ENCODE results near the gene GIGYF2. TPM values are rescaled to one million over a fixed set of nuclear protein-coding genes. Genes with fewer than 3 reads are reported as not detected.
A peak's percentile ranks its signal among the peaks of the same experiment; 100 is the strongest.

GIGYF2 gene
- total and polyA plus RNA-seq, 2 of the 13 experiments (the other 11 are each of a cell fraction or from before 2014, with no cell fraction given), result 44.9 to 73.5 TPM

DNA sequence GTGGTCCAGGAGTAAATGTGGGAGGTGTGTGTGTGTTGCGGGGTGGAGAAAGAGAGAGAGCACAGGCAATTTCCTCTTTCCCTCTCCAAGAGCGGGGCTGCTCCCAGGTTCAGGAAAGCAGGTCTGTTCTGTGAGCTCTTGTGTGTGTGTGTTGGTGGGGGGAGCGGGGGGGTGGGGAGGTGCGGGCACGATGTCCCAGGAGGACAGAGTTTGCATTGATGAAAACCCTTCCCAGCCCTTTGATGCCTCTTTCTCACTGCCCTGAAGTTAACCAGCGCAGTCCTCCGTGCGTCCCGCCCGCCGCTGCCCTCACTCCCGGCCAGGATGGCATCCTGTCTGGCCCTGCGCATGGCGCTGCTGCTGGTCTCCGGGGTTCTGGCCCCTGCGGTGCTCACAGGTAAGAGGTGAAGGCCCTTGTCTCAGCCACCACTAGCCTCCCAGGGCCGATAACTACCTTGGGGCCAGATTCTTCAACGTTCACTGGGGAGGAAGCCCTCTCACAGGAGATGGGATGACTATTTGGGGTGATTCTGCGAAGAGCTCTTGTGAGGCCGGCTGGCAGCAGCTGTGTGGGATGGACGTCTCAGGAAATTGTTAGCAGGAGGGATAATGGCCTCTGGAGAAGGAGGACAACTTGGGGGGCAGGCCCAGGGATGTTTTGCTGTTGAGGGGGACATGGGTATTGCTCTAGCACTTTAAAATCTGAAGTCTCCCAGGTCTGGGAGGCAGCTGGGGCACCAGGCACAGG lies 173.1 kb downstream of the GIGYF2 start, which contains the start of gene SNORC (continued):
- TF ChIP-seq, protein P1, sequence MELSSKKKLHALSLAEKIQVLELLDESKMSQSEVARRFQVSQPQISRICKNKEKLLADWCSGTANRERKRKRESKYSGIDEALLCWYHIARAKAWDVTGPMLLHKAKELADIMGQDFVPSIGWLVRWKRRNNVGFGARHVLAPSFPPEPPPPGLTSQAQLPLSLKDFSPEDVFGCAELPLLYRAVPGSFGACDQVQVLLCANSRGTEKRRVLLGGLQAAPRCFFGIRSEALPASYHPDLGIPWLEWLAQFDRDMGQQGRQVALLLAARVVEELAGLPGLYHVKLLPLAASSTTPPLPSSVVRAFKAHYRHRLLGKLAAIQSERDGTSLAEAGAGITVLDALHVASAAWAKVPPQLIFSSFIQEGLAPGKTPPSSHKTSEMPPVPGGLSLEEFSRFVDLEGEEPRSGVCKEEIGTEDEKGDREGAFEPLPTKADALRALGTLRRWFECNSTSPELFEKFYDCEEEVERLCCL (CRISPR knock-in tag; IDR thresholded peaks at IDR 0.05; ENCODE audit: borderline replicate concordance), result no peak
- TF ChIP-seq KMT2B (CRISPR knock-in tag; IDR thresholded peaks at IDR 0.05) (0 out of 2 replicates have a peak, but pooled peaks have one; percentile 25), ZNF768 (CRISPR knock-in tag; IDR thresholded peaks at IDR 0.05) (peak; percentile 39; the same call in 1 of the 2 replicates), ZNF776 (CRISPR knock-in tag; IDR thresholded peaks at IDR 0.05) (no peak), ZNF264 (CRISPR knock-in tag; IDR thresholded peaks at IDR 0.05) (no peak), ZKSCAN8 (CRISPR knock-in tag; IDR thresholded peaks at IDR 0.05; ENCODE audit: borderline replicate concordance) (no peak), AGO2 (optimal IDR thresholded peaks at IDR 0.05; ENCODE audit: low read depth, low read length) (peak; percentile 76), DPF2 (CRISPR knock-in tag; IDR thresholded peaks at IDR 0.05; ENCODE audit: borderline replicate concordance, low read depth) (no peak), KDM4B (CRISPR knock-in tag; IDR thresholded peaks at IDR 0.05) (no peak), SATB2 (CRISPR knock-in tag; IDR thresholded peaks at IDR 0.05) (no peak), ZNF547 (CRISPR knock-in tag; IDR thresholded peaks at IDR 0.05) (0 out of 2 replicates have a peak, but pooled peaks have one; percentile 7)
- TF ChIP-seq, protein P2, sequence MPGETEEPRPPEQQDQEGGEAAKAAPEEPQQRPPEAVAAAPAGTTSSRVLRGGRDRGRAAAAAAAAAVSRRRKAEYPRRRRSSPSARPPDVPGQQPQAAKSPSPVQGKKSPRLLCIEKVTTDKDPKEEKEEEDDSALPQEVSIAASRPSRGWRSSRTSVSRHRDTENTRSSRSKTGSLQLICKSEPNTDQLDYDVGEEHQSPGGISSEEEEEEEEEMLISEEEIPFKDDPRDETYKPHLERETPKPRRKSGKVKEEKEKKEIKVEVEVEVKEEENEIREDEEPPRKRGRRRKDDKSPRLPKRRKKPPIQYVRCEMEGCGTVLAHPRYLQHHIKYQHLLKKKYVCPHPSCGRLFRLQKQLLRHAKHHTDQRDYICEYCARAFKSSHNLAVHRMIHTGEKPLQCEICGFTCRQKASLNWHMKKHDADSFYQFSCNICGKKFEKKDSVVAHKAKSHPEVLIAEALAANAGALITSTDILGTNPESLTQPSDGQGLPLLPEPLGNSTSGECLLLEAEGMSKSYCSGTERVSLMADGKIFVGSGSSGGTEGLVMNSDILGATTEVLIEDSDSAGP (CRISPR knock-in tag; IDR thresholded peaks at IDR 0.05; ENCODE audit: borderline replicate concordance), result no peak
- TF ChIP-seq, protein P3, sequence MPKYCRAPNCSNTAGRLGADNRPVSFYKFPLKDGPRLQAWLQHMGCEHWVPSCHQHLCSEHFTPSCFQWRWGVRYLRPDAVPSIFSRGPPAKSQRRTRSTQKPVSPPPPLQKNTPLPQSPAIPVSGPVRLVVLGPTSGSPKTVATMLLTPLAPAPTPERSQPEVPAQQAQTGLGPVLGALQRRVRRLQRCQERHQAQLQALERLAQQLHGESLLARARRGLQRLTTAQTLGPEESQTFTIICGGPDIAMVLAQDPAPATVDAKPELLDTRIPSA (CRISPR knock-in tag; IDR thresholded peaks at IDR 0.05; ENCODE audit: borderline replicate concordance), result no peak
- TF ChIP-seq, protein P4, sequence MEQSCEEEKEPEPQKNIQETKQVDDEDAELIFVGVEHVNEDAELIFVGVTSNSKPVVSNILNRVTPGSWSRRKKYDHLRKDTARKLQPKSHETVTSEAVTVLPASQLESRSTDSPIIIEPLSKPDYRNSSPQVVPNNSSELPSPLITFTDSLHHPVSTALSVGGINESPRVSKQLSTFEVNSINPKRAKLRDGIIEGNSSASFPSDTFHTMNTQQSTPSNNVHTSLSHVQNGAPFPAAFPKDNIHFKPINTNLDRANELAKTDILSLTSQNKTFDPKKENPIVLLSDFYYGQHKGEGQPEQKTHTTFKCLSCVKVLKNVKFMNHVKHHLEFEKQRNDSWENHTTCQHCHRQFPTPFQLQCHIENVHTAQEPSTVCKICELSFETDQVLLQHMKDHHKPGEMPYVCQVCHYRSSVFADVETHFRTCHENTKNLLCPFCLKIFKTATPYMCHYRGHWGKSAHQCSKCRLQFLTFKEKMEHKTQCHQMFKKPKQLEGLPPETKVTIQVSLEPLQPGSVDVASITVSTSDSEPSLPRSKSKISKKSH (CRISPR knock-in tag; IDR thresholded peaks at IDR 0.05; ENCODE audit: borderline replicate concordance), result no peak
- TF ChIP-seq, protein P5, sequence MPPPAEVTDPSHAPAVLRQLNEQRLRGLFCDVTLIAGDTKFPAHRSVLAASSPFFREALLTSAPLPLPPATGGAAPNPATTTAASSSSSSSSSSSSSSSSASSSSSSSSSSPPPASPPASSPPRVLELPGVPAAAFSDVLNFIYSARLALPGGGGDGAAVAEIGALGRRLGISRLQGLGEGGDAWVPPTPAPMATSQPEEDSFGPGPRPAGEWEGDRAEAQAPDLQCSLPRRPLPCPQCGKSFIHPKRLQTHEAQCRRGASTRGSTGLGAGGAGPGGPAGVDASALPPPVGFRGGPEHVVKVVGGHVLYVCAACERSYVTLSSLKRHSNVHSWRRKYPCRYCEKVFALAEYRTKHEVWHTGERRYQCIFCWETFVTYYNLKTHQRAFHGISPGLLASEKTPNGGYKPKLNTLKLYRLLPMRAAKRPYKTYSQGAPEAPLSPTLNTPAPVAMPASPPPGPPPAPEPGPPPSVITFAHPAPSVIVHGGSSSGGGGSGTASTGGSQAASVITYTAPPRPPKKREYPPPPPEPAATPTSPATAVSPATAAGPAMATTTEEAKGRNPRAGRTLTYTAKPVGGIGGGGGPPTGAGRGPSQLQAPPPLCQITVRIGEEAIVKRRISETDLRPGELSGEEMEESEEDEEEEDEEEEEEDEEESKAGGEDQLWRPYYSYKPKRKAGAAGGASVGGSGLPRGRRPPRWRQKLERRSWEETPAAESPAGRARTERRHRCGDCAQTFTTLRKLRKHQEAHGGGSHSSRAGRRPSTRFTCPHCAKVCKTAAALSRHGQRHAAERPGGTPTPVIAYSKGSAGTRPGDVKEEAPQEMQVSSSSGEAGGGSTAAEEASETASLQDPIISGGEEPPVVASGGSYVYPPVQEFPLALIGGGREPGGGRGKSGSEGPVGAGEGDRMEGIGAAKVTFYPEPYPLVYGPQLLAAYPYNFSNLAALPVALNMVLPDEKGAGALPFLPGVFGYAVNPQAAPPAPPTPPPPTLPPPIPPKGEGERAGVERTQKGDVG (CRISPR knock-in tag; IDR thresholded peaks at IDR 0.05; ENCODE audit: borderline replicate concordance), result no peak
- TF ChIP-seq, protein P6, sequence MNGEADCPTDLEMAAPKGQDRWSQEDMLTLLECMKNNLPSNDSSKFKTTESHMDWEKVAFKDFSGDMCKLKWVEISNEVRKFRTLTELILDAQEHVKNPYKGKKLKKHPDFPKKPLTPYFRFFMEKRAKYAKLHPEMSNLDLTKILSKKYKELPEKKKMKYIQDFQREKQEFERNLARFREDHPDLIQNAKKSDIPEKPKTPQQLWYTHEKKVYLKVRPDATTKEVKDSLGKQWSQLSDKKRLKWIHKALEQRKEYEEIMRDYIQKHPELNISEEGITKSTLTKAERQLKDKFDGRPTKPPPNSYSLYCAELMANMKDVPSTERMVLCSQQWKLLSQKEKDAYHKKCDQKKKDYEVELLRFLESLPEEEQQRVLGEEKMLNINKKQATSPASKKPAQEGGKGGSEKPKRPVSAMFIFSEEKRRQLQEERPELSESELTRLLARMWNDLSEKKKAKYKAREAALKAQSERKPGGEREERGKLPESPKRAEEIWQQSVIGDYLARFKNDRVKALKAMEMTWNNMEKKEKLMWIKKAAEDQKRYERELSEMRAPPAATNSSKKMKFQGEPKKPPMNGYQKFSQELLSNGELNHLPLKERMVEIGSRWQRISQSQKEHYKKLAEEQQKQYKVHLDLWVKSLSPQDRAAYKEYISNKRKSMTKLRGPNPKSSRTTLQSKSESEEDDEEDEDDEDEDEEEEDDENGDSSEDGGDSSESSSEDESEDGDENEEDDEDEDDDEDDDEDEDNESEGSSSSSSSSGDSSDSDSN (CRISPR knock-in tag; IDR thresholded peaks at IDR 0.05), result no peak; the same call in 1 of the 2 replicates
